HG02970 (cell line): ENCODE data around the gene IRGQ.
A peak's percentile ranks its signal among the peaks of the same experiment; 100 is the strongest.
"Not testable (repeated sequence)": the region's sequence is repeated elsewhere in the genome, so short reads cannot be mapped to it uniquely, and the experiment has no call there.

Source experiments
- ATAC-seq: cut with Tn5 transposase; IDR thresholded peaks from one replicate; pipeline ENCODE4 v1.9.1; 2021; ENCODE audit warnings: mild to moderate bottlenecking, moderate library complexity, moderate number of reproducible peaks; ENCODE audit not compliant: unreplicated experiment, low FRiP score

IRGQ gene

DNA sequence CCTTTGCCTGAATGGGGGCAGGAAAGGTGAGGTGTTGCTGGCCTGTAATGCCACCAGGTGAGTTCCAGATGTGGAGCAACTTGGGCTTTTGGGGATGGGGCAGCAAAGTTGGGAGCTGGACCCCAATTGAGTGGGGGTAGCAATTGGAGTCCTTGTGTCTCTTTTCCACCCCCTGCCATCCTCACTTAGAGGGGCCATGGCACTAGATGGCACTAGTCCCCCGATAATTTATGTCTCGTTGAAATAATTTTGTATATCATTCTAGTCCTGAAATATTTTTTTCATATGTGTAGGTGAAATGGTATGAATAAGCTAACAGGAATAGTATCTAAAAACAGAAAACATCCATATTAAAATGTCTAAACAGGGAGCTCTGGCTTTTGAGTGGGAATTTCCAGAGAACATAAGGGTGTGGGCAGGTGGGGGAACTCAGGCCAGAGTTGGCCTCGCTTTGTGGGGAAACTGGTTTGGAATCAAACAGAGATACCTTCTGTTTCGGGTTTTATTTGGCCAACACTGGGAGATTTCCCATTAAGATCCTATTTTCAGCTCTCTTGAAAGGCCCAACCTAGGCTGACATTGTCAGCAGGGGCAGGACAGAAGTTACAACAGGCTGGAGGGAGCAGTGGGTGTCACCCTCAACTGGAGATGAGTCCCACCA lies 3.8 kb upstream of the IRGQ start:
- no peak for ATAC-seq

DNA sequence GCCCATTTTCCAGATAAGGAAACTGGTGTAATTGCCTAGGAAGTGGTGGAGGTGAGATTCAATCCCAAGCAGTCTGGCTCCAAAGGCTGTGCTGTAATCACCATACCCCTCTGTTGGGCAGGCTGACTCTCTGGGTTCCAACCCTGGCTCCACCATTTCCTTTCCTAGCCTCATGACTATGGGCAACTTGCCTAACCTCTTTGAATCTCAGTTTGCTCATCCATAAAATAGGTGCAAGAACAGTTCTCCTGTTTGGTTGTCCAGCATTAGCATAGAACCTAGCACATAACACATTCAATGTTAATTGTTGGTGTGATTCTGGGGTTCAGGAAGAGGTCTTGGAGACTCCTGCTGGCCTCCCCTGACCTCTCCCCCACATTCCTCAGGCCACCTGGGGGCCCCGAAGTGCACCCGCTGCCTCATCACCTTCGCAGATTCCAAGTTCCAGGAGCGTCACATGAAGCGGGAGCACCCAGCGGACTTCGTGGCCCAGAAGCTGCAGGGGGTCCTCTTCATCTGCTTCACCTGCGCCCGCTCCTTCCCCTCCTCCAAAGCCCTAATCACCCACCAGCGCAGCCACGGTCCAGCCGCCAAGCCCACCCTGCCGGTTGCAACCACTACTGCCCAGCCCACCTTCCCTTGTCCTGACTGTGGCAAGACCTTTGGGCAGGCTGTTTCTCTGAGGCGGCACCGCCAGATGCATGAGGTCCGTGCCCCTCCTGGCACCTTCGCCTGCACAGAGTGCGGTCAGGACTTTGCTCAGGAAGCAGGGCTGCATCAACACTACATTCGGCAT lies 2.7 kb upstream of the IRGQ start:
- no peak for ATAC-seq

DNA sequence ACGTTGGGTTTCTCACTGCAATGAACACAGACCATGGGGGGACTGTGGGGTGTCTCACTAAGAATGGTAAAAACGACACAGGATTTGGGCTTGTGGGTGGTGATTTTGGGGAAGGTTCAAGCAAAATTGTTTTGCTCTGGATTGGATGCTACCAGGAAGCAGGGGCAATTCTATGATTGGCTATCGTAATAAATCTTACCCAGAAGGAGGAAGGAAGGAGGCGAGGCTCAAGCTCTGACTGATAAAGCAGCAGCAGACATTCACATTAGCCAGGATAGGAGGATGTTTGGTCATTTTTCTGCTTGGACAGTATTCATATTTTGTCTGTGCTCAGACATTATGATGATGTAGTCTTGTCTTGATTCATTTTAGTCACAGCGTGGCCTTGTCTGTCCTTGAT lies 1.9 kb upstream of the IRGQ start:
- no peak for ATAC-seq

DNA sequence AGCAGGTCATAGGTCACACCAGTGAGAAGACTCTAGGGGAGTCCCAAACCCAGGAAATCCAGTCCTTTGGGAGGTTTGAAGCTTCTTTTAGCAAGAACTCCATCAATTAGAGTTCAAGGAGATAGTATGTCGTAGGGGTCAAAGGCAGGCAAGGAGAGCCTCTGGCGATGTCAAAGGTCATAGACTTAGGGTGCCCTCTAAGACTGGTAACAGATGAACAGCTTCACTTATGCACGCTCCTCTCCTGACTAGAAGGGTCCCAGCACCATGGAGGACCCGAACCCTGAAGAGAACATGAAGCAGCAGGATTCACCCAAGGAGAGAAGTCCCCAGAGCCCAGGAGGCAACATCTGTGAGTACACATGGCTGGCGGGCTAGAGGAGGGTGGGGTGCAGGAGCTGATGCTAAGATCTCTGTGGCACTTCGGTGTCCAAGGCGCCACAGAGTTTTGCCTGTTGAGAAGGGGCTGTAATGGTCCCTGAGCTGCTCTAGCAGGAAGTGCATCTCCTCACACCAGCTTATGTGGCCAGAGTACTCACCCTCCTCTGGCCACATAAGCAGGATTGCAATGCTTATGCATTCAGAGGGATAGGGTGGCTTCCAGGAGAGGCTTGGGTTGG lies 1.0 kb upstream of the IRGQ start:
- ATAC-seq = no peak

DNA sequence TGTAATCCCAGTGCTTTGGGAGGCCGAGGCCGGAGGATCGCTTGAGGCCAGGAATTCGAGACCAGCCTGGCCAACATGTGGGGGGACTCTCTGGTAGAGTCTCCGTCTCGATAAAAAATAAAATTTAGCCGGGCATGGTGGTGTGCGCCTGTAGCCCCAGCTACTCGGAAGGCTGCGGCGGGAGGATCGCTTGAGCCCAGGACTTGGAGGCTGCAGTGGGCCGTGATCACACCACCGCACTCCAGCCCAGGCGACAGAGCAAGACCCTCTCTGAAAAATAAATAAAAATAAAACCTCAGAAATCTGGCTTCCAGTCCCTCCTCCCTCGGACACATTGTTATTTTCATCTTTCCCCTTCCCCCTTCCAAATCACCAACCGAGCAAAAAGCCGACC lies 332 bp downstream of the IRGQ start:
- peak; percentile 2 for ATAC-seq

DNA sequence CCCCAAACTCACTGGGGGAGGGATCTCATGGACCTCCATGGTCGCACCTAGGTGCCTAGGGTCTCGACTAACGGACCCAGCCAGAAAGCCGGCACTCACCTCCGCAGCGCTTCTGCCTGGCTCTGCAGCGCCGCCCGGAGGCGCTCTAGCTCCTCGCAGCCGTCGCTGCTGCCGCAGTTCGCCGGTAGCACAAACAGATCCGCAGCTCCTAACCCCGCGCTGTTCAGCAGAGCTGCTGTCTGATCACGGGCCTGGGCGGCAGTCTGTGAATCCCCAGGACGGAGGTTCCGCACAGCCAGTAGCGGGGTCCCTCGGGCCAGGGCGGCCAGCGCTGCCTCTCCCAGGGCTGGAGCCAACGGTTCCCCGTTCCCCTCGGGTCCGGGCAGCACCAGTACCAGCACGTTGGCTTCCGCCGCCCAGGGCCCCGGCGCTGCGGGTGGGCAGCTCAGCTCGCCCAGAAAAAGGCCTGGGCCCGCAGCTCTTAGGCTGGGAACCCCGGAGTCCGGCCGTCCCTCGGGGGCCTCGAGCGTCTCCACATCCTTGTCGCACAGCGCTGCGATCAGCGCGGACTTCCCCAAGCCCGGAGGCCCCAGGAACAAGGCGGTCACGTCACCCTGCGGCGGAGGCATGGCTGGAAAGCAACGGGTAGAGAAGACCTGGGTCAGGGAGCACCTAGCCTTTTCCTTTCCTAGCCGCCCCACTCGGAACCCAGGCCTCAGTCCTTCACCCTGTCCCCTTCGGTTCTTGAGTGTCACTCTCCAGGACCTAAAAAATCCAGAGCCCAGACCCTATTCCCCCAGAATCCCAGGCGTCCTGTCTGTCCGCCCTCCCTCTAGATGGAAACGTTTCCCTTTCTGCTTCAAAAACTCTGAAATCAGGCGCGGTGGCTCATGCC lies 977 bp downstream of the IRGQ start:
- no peak for ATAC-seq

DNA sequence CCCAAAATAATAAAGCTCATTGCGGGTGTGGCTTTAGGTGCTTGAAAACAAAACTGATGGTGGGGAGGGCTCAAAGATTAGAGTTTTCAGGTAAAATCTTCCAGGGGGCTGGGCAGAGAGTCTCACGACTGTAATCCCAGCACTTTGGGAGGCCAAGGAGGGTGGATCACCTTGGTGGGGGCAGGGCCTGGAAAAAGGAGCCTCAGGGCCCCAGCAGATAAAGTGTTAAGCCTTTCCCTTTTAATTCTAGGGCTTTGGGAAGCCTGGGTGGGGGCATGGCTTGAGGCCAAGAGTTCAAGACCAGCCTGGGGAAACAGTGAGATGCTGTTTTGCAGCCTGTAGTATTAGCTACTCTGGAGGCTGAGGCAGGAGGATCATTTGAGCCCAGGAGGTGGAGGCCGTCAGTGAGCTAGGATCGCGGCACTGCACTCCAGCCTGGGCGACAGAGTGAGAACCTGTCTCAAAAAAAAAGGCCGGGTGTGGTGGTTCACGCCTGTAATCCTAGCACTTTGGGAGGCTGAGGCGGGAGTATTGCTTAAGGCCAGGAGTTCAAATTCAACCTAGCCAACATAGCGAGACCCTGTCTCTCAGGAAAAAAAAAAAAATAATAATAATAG lies 1.7 kb downstream of the IRGQ start:
- ATAC-seq = no peak

DNA sequence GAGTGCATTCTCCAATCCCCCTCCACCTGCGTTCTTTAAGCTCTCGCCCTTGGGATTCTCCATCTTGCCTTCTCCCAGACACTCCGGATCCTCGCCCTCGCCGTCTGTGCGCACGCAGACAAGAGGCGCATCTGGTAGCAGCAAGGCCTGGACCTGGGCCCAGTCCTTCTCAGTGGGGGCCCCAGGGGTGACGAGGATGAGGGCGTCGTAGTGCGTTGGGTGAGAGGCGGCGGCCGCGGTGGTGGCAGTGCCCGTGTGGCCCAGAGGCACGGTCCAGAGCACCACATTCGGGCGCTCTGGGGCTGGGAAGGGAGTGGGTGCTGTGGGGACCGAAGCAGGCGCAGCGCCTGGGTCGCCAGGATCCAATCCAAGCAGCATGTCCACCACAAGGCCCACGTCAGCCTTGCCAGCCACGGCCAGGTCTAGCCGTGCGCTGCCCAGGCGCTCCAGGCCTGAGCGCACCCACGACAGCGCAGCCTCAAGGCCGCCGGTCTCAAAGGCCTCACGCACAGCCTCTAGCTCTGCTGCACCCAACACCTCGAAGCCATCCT lies 3.1 kb downstream of the IRGQ start:
- ATAC-seq = no peak

DNA sequence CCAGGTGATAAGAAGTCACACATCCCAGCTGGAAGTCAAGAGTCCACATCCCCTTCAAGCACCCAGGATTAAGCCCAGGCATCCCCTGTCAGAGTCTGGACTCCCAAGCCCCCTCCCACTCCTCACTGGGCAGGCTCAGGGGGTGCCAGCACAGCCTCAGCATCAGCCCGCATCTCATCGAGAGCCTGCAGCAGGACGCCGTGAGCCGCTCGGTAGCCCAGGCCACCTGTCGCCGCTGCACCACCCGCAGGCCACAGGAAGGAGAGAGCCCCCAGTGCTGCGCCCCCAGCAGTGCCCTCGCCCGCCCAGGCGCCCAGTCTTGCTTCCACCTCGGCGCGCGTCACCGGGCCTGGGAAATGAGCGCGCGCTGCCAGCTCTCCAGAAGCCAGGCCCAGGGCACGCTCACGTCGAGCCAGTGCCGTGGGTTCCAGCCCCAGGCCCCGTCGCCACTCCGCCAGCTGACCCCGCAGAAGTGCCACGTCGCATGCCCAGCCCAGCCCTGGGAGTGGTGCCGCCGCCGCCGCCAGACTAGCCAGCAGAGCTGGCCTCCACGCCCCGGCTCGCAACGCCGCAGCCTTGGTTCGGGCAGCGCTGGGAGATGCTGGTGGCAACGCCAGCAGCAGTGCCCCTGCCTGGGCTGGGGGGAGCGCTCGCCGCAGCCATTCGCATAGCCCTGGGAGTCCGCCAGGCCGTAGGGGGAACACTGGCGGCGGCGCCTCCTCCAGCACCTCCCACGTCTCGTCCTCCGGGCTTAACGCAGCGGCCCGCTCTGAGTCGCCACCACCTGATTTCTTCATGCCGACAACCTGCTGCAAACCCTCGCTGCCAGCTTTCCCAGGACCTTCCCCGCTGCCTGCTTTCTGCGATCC lies 3.8 kb downstream of the IRGQ start:
- ATAC-seq = no peak

DNA sequence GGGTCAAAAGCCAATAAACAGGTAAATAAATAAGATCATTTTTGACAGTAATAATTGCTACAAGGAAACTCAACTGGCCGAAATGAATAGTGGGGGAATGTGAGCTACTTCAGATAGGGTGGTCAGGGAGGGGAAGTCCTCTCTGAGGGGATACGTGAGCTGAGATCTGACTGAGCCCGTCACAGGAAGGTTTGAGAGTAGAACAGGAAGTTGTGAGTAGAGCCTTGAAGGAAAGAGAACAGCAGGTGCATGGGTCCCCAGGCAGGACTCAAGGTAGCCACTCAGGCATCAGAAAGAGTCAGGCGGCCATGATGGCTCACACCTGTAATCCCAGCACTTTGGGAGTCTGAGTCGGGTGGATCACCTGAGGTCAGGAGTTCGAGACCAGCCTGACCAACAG lies 6.3 kb downstream of the IRGQ start:
- no peak for ATAC-seq

DNA sequence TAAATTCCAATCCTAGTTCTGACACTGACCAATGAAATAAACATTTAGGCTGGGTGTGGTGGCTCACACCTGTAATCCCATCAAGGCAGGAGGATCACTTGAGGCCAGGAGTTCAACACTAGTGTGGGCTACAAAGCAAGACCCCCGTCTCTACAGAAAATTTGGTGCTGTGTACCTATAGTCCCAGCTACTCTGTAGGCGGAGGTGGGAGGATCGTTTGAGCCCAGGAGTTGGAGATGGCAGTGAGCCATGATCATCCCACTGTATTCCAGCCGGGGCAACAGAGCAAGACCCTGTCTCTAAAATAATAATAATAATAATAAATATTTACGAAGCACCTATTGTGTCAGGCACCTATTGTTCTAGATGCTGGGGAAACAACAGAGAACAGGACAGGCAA lies 6.7 kb downstream of the IRGQ start:
- ATAC-seq = no peak

DNA sequence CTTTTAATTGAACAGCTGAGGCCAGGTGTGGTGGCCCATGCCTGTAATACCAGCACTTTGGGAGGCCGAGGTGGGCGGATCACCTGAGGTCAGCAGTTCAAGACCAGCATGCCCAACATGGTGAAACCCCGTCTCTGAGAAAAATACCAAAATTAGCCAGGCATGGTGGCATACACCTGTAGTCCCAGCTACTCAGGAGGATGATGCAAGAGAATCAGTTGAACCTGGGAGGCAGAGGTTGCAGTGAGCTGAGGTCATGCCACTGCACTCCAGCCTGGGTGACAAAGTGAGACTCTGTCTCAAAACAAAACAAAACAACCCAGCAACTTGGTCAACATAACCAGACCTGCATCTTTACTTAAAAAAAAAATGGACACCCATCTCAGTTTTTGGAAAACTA lies 8.9 kb downstream of the IRGQ start:
- ATAC-seq = not testable (repeated sequence)

DNA sequence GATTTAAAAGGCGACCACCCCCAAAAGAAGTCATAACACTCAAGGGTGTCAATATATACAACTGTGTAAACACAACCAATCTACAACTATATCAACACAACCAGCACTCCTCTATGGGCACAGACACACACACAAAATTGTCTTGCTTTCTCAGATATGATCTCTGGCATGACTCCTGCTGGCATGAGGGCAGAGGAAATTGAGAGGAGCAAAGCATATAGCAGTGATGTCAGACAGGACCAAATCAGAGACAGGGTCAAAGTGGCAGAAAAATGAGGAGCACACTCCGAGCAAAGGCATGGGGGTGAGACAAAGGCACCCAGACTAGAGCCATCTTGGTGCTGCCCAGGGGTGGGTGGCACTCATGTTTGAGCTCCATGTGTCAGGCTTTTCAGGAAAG lies 9.6 kb downstream of the IRGQ start:
- no peak for ATAC-seq

DNA sequence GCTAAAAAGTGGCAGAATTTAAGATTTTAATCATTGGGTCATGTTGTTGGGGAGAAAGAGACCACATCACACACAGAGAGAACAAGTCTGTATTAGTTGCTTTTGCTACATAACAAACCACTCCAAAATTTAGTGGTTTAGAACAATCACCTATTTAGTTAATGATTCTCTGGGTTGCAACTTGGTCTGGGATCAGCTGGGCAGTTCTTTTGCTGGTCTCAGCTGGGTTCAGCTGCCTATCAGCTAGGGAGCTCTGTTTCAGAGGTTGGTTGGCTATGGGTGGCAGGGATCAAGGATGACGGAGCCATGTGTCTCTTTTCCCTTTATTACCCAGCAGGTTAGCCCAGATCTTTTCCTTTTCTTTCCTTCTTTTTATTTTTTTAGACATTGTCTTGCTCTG lies 11.4 kb downstream of the IRGQ start:
- ATAC-seq = no peak

DNA sequence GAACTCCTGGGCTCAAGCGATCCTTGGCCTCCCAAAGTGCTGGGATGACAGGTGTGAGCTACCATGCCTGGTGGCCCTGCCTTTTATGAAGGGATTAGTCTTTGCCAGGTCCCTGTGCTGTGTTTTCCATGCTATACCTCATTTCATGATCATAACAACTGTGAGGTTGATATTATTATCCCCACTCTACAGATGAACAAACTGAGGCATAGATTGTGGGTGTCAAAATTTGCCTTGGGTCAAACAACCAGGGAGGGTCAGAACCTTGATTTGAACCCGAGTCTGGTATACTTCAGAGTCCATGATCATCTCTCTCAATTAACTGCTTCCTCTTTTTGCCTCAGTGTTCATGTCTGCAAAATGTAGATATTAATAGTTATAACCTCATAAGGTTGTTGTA lies 13.4 kb downstream of the IRGQ start:
- ATAC-seq = no peak

DNA sequence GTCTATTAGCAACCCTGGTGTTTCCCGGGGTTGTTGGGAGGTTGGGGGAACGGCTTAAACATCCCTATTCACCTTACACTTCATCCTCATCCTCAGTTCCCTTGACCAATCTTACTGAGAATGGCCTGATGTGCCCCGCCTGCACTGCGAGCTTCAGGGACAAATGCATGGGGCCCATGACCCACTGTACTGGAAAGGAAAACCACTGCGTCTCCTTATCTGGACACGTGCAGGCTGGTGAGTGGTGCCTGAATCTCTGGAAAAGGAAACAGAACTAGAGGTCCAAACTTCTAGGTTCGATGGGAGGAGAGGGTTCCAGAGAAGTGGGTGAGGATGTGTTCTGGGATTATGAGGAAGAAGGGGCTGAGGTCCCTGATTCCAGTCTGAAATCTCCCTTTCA lies 14.5 kb downstream of the IRGQ start:
- ATAC-seq = no peak

DNA sequence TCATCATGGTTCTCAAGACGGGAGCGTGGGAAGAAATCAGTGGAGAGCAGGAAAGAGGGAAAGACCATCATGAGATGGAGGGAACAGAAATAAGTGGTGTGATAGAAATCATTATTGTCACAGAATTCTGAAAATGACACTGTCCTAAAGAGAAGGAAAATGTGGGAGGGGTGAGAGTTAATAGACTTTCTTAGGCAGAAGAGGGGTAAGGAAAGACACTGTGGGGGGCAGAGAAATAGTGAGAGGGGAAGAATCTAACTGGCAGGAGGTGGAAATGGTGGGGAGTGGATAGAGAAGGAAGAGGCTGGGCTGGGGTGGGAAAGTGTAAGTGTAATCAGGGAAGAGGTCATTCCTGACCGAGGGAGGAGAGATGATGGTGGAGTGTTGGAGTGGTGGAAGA lies 17.1 kb downstream of the IRGQ start:
- no peak for ATAC-seq

DNA sequence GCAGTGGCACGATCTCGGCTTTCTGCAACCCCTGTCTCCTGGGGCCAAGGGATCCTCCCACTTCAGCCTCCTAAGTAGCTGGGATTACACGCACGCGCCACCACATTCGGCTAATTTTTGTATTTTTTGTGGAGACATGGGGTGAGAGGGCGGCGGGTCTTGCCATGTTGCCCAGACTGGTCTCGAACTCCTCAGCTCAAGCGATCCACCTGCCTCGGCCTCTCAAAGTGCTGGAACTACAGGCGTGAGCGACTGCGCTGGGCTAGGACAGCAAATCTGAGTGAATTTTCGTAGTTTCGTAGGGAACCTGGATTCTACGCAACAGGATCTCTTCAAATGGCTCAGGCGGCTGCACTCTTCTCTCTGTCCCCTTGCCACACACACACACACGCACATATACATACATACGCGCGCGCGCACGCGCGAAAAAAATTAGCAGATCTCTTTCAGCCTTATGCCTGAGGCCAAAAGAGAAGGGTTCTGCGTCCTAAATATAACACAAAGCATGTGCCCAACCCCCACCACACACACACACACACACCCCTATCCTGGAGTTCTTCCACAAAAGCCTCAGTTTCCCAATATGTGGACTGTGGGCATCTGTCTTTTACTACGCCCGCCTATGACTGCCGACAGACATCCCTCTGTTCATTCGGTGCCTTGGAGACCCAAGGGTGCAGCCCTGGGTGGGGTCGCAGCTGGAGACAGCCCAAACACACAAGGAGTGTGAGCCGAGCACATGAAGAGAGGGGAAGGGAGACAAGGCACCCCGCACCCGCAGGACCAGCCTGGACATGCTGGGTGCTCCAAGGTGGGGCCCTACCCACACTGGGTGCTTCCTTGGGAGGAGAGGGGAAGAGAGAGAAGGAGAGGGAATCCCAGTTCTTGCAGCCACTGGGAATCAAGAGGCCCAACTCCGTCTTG lies 19.7 kb downstream of the IRGQ start:
- ATAC-seq = no peak
